ENCODE measurements around the gene SLC35C1. TPM values are rescaled to one million over a fixed set of nuclear protein-coding genes. Genes with fewer than 3 reads are reported as not detected.

The SLC35C1 gene
- 10 to 100 TPM; 20.5 to 33.5 (median 27.2) TPM for total RNA-seq

GRCh38 chr11:45804761-45805304, at the start of gene SLC35C1:
Gene SLC35C1 (plus strand): TSS chr11:45805149. CDS start chr11:45805802, 653 bp downstream.
- 0 to 1% methylated on average over 23 to 47 of the region's 49 CpGs for WGBS, 2 donors
- peak; percentile 94 to 95 for DNase-seq (ENCODE audit: low spot score in 2 of 2)
- H3K9me3 ChIP-seq, result no peaks in the 10 kb centered on the region
- H3K4me1 ChIP-seq, result peaks cover 0 to 51% (median 32%) of the 10 kb centered on the region in 4 donors
- peak within 1 kb of the TSS; percentile 79 to 95 (median 91) for H3K27ac ChIP-seq
- peaks cover 0 to 14% (median 0%) of the 10 kb centered on the region in 3 donors for H3K36me3 ChIP-seq
- peak within 1 kb of the TSS; percentile 69 to 76 (median 74) for H3K4me3 ChIP-seq
- H3K27me3 ChIP-seq, result no peaks in the 10 kb centered on the region
- TF ChIP-seq, protein P1, sequence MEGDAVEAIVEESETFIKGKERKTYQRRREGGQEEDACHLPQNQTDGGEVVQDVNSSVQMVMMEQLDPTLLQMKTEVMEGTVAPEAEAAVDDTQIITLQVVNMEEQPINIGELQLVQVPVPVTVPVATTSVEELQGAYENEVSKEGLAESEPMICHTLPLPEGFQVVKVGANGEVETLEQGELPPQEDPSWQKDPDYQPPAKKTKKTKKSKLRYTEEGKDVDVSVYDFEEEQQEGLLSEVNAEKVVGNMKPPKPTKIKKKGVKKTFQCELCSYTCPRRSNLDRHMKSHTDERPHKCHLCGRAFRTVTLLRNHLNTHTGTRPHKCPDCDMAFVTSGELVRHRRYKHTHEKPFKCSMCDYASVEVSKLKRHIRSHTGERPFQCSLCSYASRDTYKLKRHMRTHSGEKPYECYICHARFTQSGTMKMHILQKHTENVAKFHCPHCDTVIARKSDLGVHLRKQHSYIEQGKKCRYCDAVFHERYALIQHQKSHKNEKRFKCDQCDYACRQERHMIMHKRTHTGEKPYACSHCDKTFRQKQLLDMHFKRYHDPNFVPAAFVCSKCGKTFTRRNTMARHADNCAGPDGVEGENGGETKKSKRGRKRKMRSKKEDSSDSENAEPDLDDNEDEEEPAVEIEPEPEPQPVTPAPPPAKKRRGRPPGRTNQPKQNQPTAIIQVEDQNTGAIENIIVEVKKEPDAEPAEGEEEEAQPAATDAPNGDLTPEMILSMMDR (IDR thresholded peaks at IDR 0.05), result peak in 4 of 5 experiments; percentile 19 to 46 (median 21)
- TF ChIP-seq POLR2A (IDR thresholded peaks at IDR 0.05) (peak; percentile 77 to 88), EP300 (IDR thresholded peaks at IDR 0.05) (peak; percentile 27 to 87)

GRCh38 chr11:45755281-45755859, 49.6 kb upstream of the SLC35C1 start:
- Histone ChIP-seq H3K9me3 (no peaks in the 10 kb centered on the region), H3K27ac (no peak overlapping the region), H3K36me3 (no peaks in the 10 kb centered on the region), H3K4me1 (no peaks in the 10 kb centered on the region), H3K27me3 (peaks cover 0 to 8% of the 10 kb centered on the region in 2 donors), H3K4me3 (no peak overlapping the region)
- TF ChIP-seq POLR2A (IDR thresholded peaks at IDR 0.05) (no peak), EP300 (IDR thresholded peaks at IDR 0.05) (no peak)
- TF ChIP-seq, protein P1 (IDR thresholded peaks at IDR 0.05), result no peak
- WGBS, 2 donors, result 40 to 55% methylated on average over 14 of the region's 14 CpGs
- DNase-seq (ENCODE audit: low spot score in 2 of 2), result no peak

- H3K36me3 ChIP-seq, result no peaks in the 10 kb centered on the region
- DNase-seq (ENCODE audit: low spot score in 2 of 2), result no peak
- no peak overlapping the region for H3K27ac ChIP-seq
- H3K4me3 ChIP-seq, result no peak overlapping the region
- no peaks in the 10 kb centered on the region for H3K4me1 ChIP-seq
- H3K9me3 ChIP-seq, result no peaks in the 10 kb centered on the region
- 70 to 74% methylated on average over 13 of the region's 13 CpGs for WGBS, 2 donors
- H3K27me3 ChIP-seq, result peaks cover 0 to under 1% of the 10 kb centered on the region in 2 donors
- no peak for TF ChIP-seq POLR2A (IDR thresholded peaks at IDR 0.05)
- TF ChIP-seq EP300 (IDR thresholded peaks at IDR 0.05), result no peak
- TF ChIP-seq, protein P1 (IDR thresholded peaks at IDR 0.05), result no peak
These were observed 48.5 kb upstream of the SLC35C1 start for GRCh38 chr11:45756384-45757010.

- WGBS, 2 donors, result 59 to 70% methylated on average over 7 of the region's 7 CpGs
- H3K4me3 ChIP-seq, result no peak overlapping the region
- no peaks in the 10 kb centered on the region for H3K9me3 ChIP-seq
- H3K4me1 ChIP-seq, result no peaks in the 10 kb centered on the region
- TF ChIP-seq EP300 (IDR thresholded peaks at IDR 0.05) (no peak), POLR2A (IDR thresholded peaks at IDR 0.05) (no peak)
- TF ChIP-seq, protein P1 (IDR thresholded peaks at IDR 0.05), result no peak
- H3K36me3 ChIP-seq, result no peaks in the 10 kb centered on the region
- no peak for DNase-seq (ENCODE audit: low spot score in 2 of 2)
- no peaks in the 10 kb centered on the region for H3K27me3 ChIP-seq
- H3K27ac ChIP-seq, result no peak overlapping the region
These were observed 47.3 kb upstream of the SLC35C1 start for GRCh38 chr11:45757672-45758071.

- no peaks in the 10 kb centered on the region for H3K27me3 ChIP-seq
- TF ChIP-seq POLR2A (IDR thresholded peaks at IDR 0.05), result no peak
- no peak for TF ChIP-seq EP300 (IDR thresholded peaks at IDR 0.05)
- TF ChIP-seq, protein P1 (IDR thresholded peaks at IDR 0.05), result no peak
- H3K27ac ChIP-seq, result no peak overlapping the region
- H3K4me1 ChIP-seq, result no peaks in the 10 kb centered on the region
- no peaks in the 10 kb centered on the region for H3K36me3 ChIP-seq
- H3K4me3 ChIP-seq, result no peak overlapping the region
- WGBS, 2 donors, result 91 to 93% methylated on average over 6 of the region's 6 CpGs
- H3K9me3 ChIP-seq, result no peaks in the 10 kb centered on the region
- no peak for DNase-seq (ENCODE audit: low spot score in 2 of 2)
These were observed 43.3 kb upstream of the SLC35C1 start for GRCh38 chr11:45761659-45762058.
